Keratinocyte (primary cell): ENCODE measurements around the gene ST8SIA5. TPM values are rescaled to one million over a fixed set of nuclear protein-coding genes. Genes with fewer than 3 reads are reported as not detected.

Source experiments
- DNase-seq: peaks from one replicate; pipeline ENCODE4 v3.0.0-alpha.2; 2011; ENCODE audit warnings: low read depth, missing footprints, low spot score
- FAIRE-seq: peaks from 2 replicates; lab custom pipeline; 2011; peaks lifted over from hg19 to GRCh38; lab: Jason Lieb, UNC
- H2AFZ ChIP-seq: 2 replicates; pipeline ENCODE4 v1.6.0; 2012; ENCODE audit warnings: low read length, control low read depth, inconsistent platforms; ENCODE audit not compliant: control insufficient read depth
- H3K27ac ChIP-seq: 2 replicates; pipeline ENCODE4 v1.5.1; 2011; ENCODE audit warnings: low read length; ENCODE audit not compliant: control insufficient read depth, insufficient read depth
- H3K27me3 ChIP-seq: 3 replicates; pipeline ENCODE4 v1.6.0; 2011; ENCODE audit warnings: low read length; ENCODE audit not compliant: control insufficient read depth, insufficient read depth; ENCODE audit errors: extremely low read depth
- H3K36me3 ChIP-seq, 2 experiments: 2 replicates in 1 of 2; 3 replicates in 1 of 2; pipeline ENCODE4 v1.5.1; 2011; ENCODE audit warnings: low read length in 2 of 2, mild to moderate bottlenecking in 1 of 2; ENCODE audit not compliant: control insufficient read depth in 2 of 2, insufficient read depth in 2 of 2; ENCODE audit errors: extremely low read depth in 1 of 2
- H3K4me1 ChIP-seq: 3 replicates; pipeline ENCODE4 v1.5.1; 2011; ENCODE audit warnings: low read length; ENCODE audit not compliant: control insufficient read depth, insufficient read depth; ENCODE audit errors: extremely low read depth
- H3K4me2 ChIP-seq: 3 replicates; pipeline ENCODE4 v1.6.0; 2011; ENCODE audit warnings: low read depth, low read length; ENCODE audit not compliant: control insufficient read depth, insufficient read depth; ENCODE audit errors: extremely low read depth
- H3K4me3 ChIP-seq, 3 experiments: fragments of 200-600 bp in 1 of 3; sonication (generic) in 1 of 3; 2 replicates in 2 of 3; 3 replicates in 1 of 3; pipeline ENCODE4 v1.5.1; 2011 to 2016; ENCODE audit warnings: low read length in 3 of 3, mild to moderate bottlenecking in 3 of 3, control low read depth in 2 of 3, inconsistent platforms in 1 of 3, low read depth in 1 of 3, mixed read lengths in 1 of 3, mixed run types in 1 of 3, moderate library complexity in 1 of 3; ENCODE audit not compliant: control insufficient read depth in 2 of 3, insufficient read depth in 2 of 3; ENCODE audit errors: extremely low read depth in 1 of 3
- H3K79me2 ChIP-seq: 2 replicates; pipeline ENCODE4 v1.6.0; 2012; ENCODE audit warnings: low read length; ENCODE audit not compliant: control insufficient read depth, insufficient read depth
- H3K9ac ChIP-seq: 3 replicates; pipeline ENCODE4 v1.6.0; 2011; ENCODE audit warnings: low read length; ENCODE audit not compliant: control insufficient read depth, insufficient read depth; ENCODE audit errors: extremely low read depth
- H3K9me1 ChIP-seq: 3 replicates; pipeline ENCODE4 v1.6.0; 2011; ENCODE audit warnings: low read length; ENCODE audit not compliant: control insufficient read depth, insufficient read depth; ENCODE audit errors: extremely low read depth
- H3K9me3 ChIP-seq: 2 replicates; pipeline ENCODE4 v1.5.1; 2012; ENCODE audit warnings: low read depth, low read length; ENCODE audit not compliant: control insufficient read depth
- H4K20me1 ChIP-seq: 3 replicates; pipeline ENCODE4 v1.6.0; 2011; ENCODE audit warnings: low read length; ENCODE audit not compliant: control insufficient read depth, insufficient read depth; ENCODE audit errors: extremely low read depth
- CTCF ChIP-seq, 3 experiments: IDR thresholded peaks in 1 of 3; conservative IDR thresholded peaks in 1 of 3; optimal IDR thresholded peaks in 1 of 3; 2 replicates in 2 of 3; 3 replicates in 1 of 3; pipeline versions ENCODE3 to v1.5.1; 2011; ENCODE audit warnings: low read length in 3 of 3, mild to moderate bottlenecking in 3 of 3, moderate library complexity in 2 of 3, control low read depth in 1 of 3, inconsistent platforms in 1 of 3; ENCODE audit not compliant: insufficient read depth in 2 of 3; ENCODE audit errors: extremely low read depth in 1 of 3
- EZH2 ChIP-seq: IDR thresholded peaks from one replicate; pipeline ENCODE4 v1.6.1; 2012; ENCODE audit warnings: inconsistent platforms, mild to moderate bottlenecking, low read length, moderate library complexity
- dilution Hi-C: fragments of 300-500 bp; cut with MboI; formaldehyde crosslinking; loops from one replicate; pipeline ENCODE4 v1.7.0; 2020; ENCODE audit warnings: low sequenced_read_pairs; ENCODE audit not compliant: extremely low pct_ligation_motif_present
- polyA plus RNA-seq, 5 experiments: library from polyadenylated mRNA; depleted of rRNA in 3 of 5; stranded (reverse) in 3 of 5; stranded (forward) in 1 of 5; unstranded in 1 of 5; fragments of >200 nt; gene quantifications; 1 replicate in 1 of 5; 2 replicates in 3 of 5; 3 replicates in 1 of 5; pipeline versions ENCODE4 v1.2.1 to v1.2.3, GENCODE V29; 2011 to 2012; ENCODE audit warnings: missing spikeins in 2 of 5, low read depth in 1 of 5, low replicate concordance in 1 of 5

Gene ST8SIA5
- polyA plus RNA-seq, 1 donor (not counting 4 experiments of a cell fraction or from before 2014, with no cell fraction given) = under 0.01 TPM

GRCh38 chr18:46720092-46720491 is 36.8 kb downstream of the ST8SIA5 start:
- H3K9me3 ChIP-seq = no peaks in the 10 kb centered on the region
- H3K27ac ChIP-seq = no peak overlapping the region
- dilution Hi-C loops = no loop called here
- no peak overlapping the region for H2AFZ ChIP-seq
- no peak for TF ChIP-seq EZH2
- no peak for TF ChIP-seq CTCF (optimal IDR thresholded peaks at IDR 0.05 in 1 of 3, IDR thresholded peaks at IDR 0.05 in 1 of 3, conservative IDR thresholded peaks at IDR 0.05 in 1 of 3; ENCODE audit: extremely low read depth in 1 of 3, insufficient read depth in 2 of 3, low read length in 3 of 3)
- no peak overlapping the region for H3K9ac ChIP-seq
- no peaks in the 10 kb centered on the region for H3K79me2 ChIP-seq
- no peaks in the 10 kb centered on the region for H3K4me1 ChIP-seq
- FAIRE-seq (no peak), DNase-seq (no peak)
- no peaks in the 10 kb centered on the region for H4K20me1 ChIP-seq
- H3K4me2 ChIP-seq = no peak overlapping the region
- H3K4me3 ChIP-seq = no peak overlapping the region
- peaks cover 3% of the 10 kb centered on the region for H3K27me3 ChIP-seq
- H3K36me3 ChIP-seq = no peaks in the 10 kb centered on the region
- no peaks in the 10 kb centered on the region for H3K9me1 ChIP-seq

GRCh38 chr18:46719388-46719787 is 37.5 kb downstream of the ST8SIA5 start:
- no peaks in the 10 kb centered on the region for H3K9me3 ChIP-seq
- H3K27me3 ChIP-seq = peaks cover 3% of the 10 kb centered on the region
- no peak overlapping the region for H3K4me2 ChIP-seq
- H3K9ac ChIP-seq = no peak overlapping the region
- H3K4me3 ChIP-seq = no peak overlapping the region
- H3K27ac ChIP-seq = no peak overlapping the region
- FAIRE-seq (no peak), DNase-seq (no peak)
- H3K4me1 ChIP-seq = no peaks in the 10 kb centered on the region
- no peaks in the 10 kb centered on the region for H3K79me2 ChIP-seq
- dilution Hi-C loops = no loop called here
- no peaks in the 10 kb centered on the region for H3K9me1 ChIP-seq
- TF ChIP-seq EZH2 (no peak), CTCF (optimal IDR thresholded peaks at IDR 0.05 in 1 of 3, IDR thresholded peaks at IDR 0.05 in 1 of 3, conservative IDR thresholded peaks at IDR 0.05 in 1 of 3; ENCODE audit: extremely low read depth in 1 of 3, insufficient read depth in 2 of 3, low read length in 3 of 3) (no peak)
- H4K20me1 ChIP-seq = no peaks in the 10 kb centered on the region
- no peaks in the 10 kb centered on the region for H3K36me3 ChIP-seq
- H2AFZ ChIP-seq = no peak overlapping the region
